Measurements from ENCODE around the gene MICAL1. TPM values are rescaled to one million over a fixed set of nuclear protein-coding genes. Genes with fewer than 3 reads are reported as not detected.

Gene MICAL1
- total and polyA plus RNA-seq, 2 of the 8 experiments (the other 6 are each of a cell fraction or from before 2014, with no cell fraction given): 42.5 to 55.4 TPM

GRCh38 chr6:109482905-109483734 lies 27.5 kb upstream of the MICAL1 start, which contains the start of gene ZBTB24 (continued):
- TF ChIP-seq, protein P1, sequence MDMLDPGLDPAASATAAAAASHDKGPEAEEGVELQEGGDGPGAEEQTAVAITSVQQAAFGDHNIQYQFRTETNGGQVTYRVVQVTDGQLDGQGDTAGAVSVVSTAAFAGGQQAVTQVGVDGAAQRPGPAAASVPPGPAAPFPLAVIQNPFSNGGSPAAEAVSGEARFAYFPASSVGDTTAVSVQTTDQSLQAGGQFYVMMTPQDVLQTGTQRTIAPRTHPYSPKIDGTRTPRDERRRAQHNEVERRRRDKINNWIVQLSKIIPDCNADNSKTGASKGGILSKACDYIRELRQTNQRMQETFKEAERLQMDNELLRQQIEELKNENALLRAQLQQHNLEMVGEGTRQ (IDR thresholded peaks at IDR 0.05; ENCODE audit: low read length): peak; percentile 72
- TF ChIP-seq, protein P2, sequence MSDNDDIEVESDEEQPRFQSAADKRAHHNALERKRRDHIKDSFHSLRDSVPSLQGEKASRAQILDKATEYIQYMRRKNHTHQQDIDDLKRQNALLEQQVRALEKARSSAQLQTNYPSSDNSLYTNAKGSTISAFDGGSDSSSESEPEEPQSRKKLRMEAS (IDR thresholded peaks at IDR 0.05): peak; percentile 87
- TF ChIP-seq BCL11A (IDR thresholded peaks at IDR 0.05; ENCODE audit: low read depth in 2 of 2, low read length in 2 of 2) (no peak), SIN3A (conservative IDR thresholded peaks at IDR 0.05 in 1 of 2, IDR thresholded peaks at IDR 0.05 in 1 of 2; ENCODE audit: low read depth in 1 of 2, low read length in 2 of 2) (peak in 1 of 2 experiments; percentile 53; a peak in 1 of 4 replicates), EZH2 (IDR thresholded peaks at IDR 0.05; ENCODE audit: low read depth, low read length, severe bottlenecking) (no peak), POLR2A (IDR thresholded peaks at IDR 0.05; ENCODE audit: control extremely low read depth in 1 of 2, low read depth in 2 of 2, low read length in 2 of 2) (peak in 1 of 2 experiments; percentile 46; a peak in 2 of 3 replicates), YY1 (IDR thresholded peaks at IDR 0.05; ENCODE audit: low read depth, low read length) (no peak), ATF3 (IDR thresholded peaks at IDR 0.05; ENCODE audit: insufficient read depth, low read depth, low read length) (no peak), TAF1 (IDR thresholded peaks at IDR 0.05; ENCODE audit: low read depth, low read length) (peak; percentile 73), TBP (IDR thresholded peaks at IDR 0.05; ENCODE audit: low read depth, low read length) (peak; percentile 16; the same call in 1 of the 2 replicates), CREB1 (IDR thresholded peaks at IDR 0.05) (0 out of 2 replicates have a peak, but pooled peaks have one; percentile 13), SP4 (IDR thresholded peaks at IDR 0.05; ENCODE audit: low read length) (no peak), GABPA (IDR thresholded peaks at IDR 0.05; ENCODE audit: borderline replicate concordance, insufficient read depth, low read length) (no peak), RXRA (IDR thresholded peaks at IDR 0.05; ENCODE audit: insufficient read depth, low read depth, low read length) (no peak)
- TF ChIP-seq, protein P3, sequence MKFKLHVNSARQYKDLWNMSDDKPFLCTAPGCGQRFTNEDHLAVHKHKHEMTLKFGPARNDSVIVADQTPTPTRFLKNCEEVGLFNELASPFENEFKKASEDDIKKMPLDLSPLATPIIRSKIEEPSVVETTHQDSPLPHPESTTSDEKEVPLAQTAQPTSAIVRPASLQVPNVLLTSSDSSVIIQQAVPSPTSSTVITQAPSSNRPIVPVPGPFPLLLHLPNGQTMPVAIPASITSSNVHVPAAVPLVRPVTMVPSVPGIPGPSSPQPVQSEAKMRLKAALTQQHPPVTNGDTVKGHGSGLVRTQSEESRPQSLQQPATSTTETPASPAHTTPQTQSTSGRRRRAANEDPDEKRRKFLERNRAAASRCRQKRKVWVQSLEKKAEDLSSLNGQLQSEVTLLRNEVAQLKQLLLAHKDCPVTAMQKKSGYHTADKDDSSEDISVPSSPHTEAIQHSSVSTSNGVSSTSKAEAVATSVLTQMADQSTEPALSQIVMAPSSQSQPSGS (IDR thresholded peaks at IDR 0.05; ENCODE audit: low read length): no peak

Measured in H1 (cell line).